H54 (cell line): Measurements from ENCODE around the gene ZBTB16.

Experiments
- DNase-seq: peaks from one replicate; pipeline ENCODE4 v3.0.0; 2011; ENCODE audit warnings: low spot score, mixed read lengths; ENCODE audit not compliant: insufficient read length
- FAIRE-seq: peaks from 3 replicates; lab custom pipeline; 2011; peaks lifted over from hg19 to GRCh38; lab: Jason Lieb, UNC
- POLR2A ChIP-seq: IDR thresholded peaks from 2 replicates; pipeline ENCODE4 v1.6.1; 2011; ENCODE audit warnings: low read depth, mild to moderate bottlenecking, low read length

ZBTB16 gene

GRCh38 chr11:114105611-114106010 is 46.1 kb downstream of the ZBTB16 start:
- TF ChIP-seq POLR2A = no peak
- no peak for FAIRE-seq
- no peak for DNase-seq

- TF ChIP-seq POLR2A = no peak
- FAIRE-seq (no peak), DNase-seq (no peak)
Measured at GRCh38 chr11:114106047-114106446, 46.5 kb downstream of the ZBTB16 start.

GRCh38 chr11:114106986-114107385 is 47.5 kb downstream of the ZBTB16 start:
- no peak for TF ChIP-seq POLR2A
- DNase-seq (no peak), FAIRE-seq (no peak)

GRCh38 chr11:114108501-114109205 is 49.1 kb downstream of the ZBTB16 start:
- FAIRE-seq (no peak), DNase-seq (no peak)
- TF ChIP-seq POLR2A = no peak

- DNase-seq (no peak), FAIRE-seq (no peak)
- TF ChIP-seq POLR2A = no peak
Measured at GRCh38 chr11:114109206-114110090, 49.9 kb downstream of the ZBTB16 start.

- no peak for TF ChIP-seq POLR2A
- FAIRE-seq (no peak), DNase-seq (no peak)
Measured at GRCh38 chr11:114110123-114110522, 50.6 kb downstream of the ZBTB16 start.

- no peak for FAIRE-seq
- no peak for DNase-seq
- no peak for TF ChIP-seq POLR2A
Measured at GRCh38 chr11:114110952-114111947, 51.7 kb downstream of the ZBTB16 start.

- no peak for TF ChIP-seq POLR2A
- FAIRE-seq (no peak), DNase-seq (no peak)
Measured at GRCh38 chr11:114115451-114115928, 56.0 kb downstream of the ZBTB16 start.

- no peak for TF ChIP-seq POLR2A
- FAIRE-seq = no peak
- DNase-seq = no peak
Measured at GRCh38 chr11:114116357-114116756, 56.8 kb downstream of the ZBTB16 start.

- no peak for TF ChIP-seq POLR2A
- no peak for FAIRE-seq
- no peak for DNase-seq
Measured at GRCh38 chr11:114116800-114117199, 57.3 kb downstream of the ZBTB16 start.

GRCh38 chr11:114120606-114121005 is 61.1 kb downstream of the ZBTB16 start:
- FAIRE-seq (no peak), DNase-seq (no peak)
- no peak for TF ChIP-seq POLR2A

- DNase-seq = no peak
- FAIRE-seq = no peak
- no peak for TF ChIP-seq POLR2A
Measured at GRCh38 chr11:114121138-114121537, 61.6 kb downstream of the ZBTB16 start.

- FAIRE-seq (no peak), DNase-seq (no peak)
- no peak for TF ChIP-seq POLR2A
Measured at GRCh38 chr11:114121804-114122504, 62.4 kb downstream of the ZBTB16 start.
